IPS-NIHi7 (cell line): ENCODE data around the gene ACTR3.

Experiments
- DNase-seq: peaks from one replicate; pipeline ENCODE4 v3.0.0; 2012; ENCODE audit warnings: mixed read lengths; ENCODE audit errors: extremely low spot score

The ACTR3 gene

GRCh38 chr2:114001152-114001551, 111.3 kb downstream of the ACTR3 start:
- DNase-seq = no peak

DNA sequence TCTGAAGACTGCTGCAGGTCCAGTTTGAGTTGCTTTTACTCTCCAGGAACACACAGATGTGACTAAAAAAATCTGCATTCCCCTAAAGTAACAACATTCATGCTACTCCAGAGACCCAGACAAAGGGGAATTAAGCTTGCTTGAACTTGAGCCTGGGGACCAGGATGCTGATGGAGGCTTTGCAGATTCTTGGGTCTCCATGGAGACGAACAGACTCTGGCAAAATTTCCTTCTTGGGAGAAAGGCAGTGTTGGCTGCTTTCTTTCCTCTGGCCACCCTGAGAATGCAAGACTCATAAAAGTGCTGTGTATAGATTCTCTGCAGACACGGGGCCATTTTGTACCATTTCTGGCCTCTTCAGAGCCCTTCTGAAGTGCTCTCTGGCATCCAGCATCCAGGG, 112.0 kb downstream of the ACTR3 start:
- DNase-seq = no peak

- no peak for DNase-seq
These were observed 115.4 kb downstream of the ACTR3 start for GRCh38 chr2:114005110-114005783.

GRCh38 chr2:114006460-114006859, 116.6 kb downstream of the ACTR3 start:
- DNase-seq = no peak

- no peak for DNase-seq
These were observed 117.5 kb downstream of the ACTR3 start for GRCh38 chr2:114007436-114007835.

DNA sequence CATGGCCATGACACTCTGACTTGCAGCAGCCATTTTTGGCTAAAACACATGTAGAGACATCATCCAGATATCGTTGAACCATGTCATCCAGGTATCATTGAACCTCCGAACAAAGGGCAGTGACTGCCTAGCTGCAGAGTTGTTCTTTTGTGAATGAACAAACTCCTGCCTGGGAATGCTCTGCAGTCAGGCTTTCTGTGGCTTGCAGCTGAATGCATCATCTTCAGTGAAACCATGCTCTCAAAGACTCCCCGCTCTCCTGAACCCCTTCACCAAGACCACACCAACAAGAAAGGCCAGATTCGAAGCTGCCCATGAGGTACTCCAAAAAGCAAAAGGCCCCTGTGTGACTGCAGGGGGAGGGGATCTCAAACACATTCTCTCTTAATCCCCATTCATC, 118.8 kb downstream of the ACTR3 start:
- no peak for DNase-seq

GRCh38 chr2:114009205-114009944, 119.5 kb downstream of the ACTR3 start:
- DNase-seq = no peak

- DNase-seq = no peak
These were observed 120.1 kb downstream of the ACTR3 start for GRCh38 chr2:114010001-114010400.

GRCh38 chr2:114011713-114012112, 121.8 kb downstream of the ACTR3 start:
- DNase-seq = no peak
